Kidney epithelial cell (primary cell): ENCODE results near the gene SLC31A2. TPM values are rescaled to one million over a fixed set of nuclear protein-coding genes. Genes with fewer than 3 reads are reported as not detected.

Source experiments
- DNase-seq: peaks from one replicate; pipeline ENCODE4 v3.0.0-alpha.2; 2010; ENCODE audit warnings: low read depth
- H3K27me3 ChIP-seq: 2 replicates; pipeline ENCODE4 v1.6.0; 2011; ENCODE audit warnings: low read length; ENCODE audit not compliant: control insufficient read depth, insufficient read depth
- H3K36me3 ChIP-seq: 2 replicates; pipeline ENCODE4 v1.5.1; 2011; ENCODE audit warnings: low read length; ENCODE audit not compliant: control insufficient read depth, insufficient read depth
- H3K4me3 ChIP-seq: 2 replicates; pipeline ENCODE4 v1.5.1; 2011; ENCODE audit warnings: low read depth, mild to moderate bottlenecking, control low read depth, low read length
- total RNA-seq: library from RNA; depleted of rRNA; stranded (reverse); fragments of >200 nt; gene quantifications from 2 replicates; pipeline ENCODE4 v1.2.3, GENCODE V29; 2015
- TF ChIP-seq, protein P1 (sequence below): IDR thresholded peaks from 2 replicates; pipeline ENCODE4 v1.5.1; 2011; ENCODE audit warnings: mild to moderate bottlenecking, moderate library complexity, low read length, control low read depth, inconsistent platforms; ENCODE audit not compliant: insufficient read depth, poor library complexity, severe bottlenecking

Gene SLC31A2
- total RNA-seq, 1 donor from 2014 or later: 8.6 TPM

DNA sequence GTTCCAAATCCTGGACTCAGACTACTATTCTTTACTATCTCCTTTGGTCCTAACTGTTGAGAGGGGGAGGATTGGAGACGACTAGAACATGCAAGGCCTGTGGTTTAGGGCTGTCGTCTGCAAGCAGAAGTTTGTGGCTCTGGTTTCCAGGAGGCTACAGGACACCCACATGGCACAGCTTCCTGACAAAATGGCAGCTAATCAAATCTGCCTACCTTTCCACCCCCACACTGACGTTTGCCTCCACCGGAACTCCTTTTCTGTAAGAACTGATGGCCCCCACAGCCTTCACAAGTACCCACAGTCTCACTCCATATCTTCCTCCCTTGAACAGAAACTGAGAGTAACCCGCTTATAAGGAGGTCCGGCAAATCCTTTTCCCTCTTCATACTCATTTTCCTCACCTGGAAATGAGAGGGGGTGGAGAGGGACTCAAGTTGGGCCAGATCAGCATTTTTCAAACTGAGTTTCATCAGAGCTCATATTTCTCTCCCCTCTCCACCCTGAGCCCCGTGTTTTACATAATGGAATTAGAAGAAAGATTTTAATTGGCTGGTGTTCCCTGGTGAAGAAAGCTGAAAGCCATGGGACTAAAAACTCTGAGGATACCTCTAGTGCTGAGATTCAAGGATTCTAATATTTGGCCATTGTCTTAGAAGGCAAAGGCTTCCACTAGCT, 5.2 kb downstream of the SLC31A2 start:
- Histone ChIP-seq H3K4me3 (no peak overlapping the region), H3K36me3 (no peaks in the 10 kb centered on the region), H3K27me3 (no peaks in the 10 kb centered on the region)
- DNase-seq: no peak
- TF ChIP-seq, protein P1, sequence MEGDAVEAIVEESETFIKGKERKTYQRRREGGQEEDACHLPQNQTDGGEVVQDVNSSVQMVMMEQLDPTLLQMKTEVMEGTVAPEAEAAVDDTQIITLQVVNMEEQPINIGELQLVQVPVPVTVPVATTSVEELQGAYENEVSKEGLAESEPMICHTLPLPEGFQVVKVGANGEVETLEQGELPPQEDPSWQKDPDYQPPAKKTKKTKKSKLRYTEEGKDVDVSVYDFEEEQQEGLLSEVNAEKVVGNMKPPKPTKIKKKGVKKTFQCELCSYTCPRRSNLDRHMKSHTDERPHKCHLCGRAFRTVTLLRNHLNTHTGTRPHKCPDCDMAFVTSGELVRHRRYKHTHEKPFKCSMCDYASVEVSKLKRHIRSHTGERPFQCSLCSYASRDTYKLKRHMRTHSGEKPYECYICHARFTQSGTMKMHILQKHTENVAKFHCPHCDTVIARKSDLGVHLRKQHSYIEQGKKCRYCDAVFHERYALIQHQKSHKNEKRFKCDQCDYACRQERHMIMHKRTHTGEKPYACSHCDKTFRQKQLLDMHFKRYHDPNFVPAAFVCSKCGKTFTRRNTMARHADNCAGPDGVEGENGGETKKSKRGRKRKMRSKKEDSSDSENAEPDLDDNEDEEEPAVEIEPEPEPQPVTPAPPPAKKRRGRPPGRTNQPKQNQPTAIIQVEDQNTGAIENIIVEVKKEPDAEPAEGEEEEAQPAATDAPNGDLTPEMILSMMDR: no peak

DNA sequence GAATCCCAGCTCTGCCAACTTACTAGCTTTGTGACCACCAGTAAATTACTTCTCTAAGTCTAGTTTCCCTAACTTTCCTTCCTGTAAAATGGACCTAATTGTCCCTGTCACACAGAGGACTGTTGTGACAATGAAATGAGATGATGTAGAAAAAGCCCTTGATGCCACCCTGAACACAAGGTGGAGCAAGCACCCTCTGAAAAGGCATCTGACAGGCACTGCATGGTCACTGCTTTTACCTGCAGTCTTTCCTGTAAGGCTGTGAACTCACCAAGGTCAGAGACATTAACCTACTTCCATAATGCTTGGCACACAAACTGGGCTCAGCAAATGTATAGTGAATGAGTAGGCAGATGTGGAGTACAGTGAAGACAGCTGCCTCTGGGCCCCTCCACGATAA, 6.1 kb downstream of the SLC31A2 start:
- no peak for DNase-seq
- Histone ChIP-seq H3K27me3 (no peaks in the 10 kb centered on the region), H3K36me3 (peaks cover 1% of the 10 kb centered on the region), H3K4me3 (no peak overlapping the region)
- TF ChIP-seq, protein P1: no peak

DNA sequence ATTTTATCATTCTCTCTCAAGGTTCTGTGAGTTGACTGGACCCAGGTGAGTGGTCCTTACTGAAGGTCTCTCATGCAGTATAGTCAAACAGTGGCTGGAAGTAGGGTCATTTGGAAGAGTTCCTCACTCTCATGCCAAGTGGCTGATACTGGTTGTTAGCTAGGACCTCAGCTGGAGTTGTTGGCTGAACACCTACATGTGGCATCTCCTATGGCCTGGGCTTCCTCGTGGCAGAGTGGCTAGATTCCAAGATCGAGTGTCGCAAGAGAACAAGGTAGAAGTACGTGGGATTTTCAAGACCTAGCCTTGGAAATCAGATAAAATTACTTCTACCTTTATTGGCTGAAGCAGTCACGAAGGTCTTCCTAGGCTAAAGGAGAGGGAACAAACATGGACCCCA, 7.6 kb downstream of the SLC31A2 start:
- Histone ChIP-seq H3K27me3 (no peaks in the 10 kb centered on the region), H3K36me3 (peaks cover 2% of the 10 kb centered on the region), H3K4me3 (no peak overlapping the region)
- TF ChIP-seq, protein P1: no peak
- DNase-seq: no peak

DNA sequence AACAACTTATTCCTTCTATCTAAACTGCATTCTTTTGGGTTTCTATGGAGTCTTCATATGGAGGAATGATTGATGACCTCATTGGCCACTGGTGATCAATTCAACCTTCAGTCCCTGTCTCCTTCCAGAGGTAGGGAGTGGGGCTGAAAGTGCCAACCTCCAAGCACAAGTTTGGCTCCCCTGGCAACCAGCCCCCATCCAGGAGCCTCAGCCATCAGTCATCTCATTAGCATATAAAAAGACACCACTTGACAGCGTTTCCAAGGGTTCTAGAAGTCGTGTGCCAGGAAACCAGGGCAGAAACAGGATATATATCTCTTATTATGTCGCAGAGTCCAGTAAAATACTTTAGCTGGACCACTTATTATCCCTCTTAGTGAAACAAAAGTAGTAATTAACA, 9.8 kb downstream of the SLC31A2 start:
- DNase-seq: no peak
- Histone ChIP-seq H3K36me3 (peaks cover 2% of the 10 kb centered on the region), H3K4me3 (no peak overlapping the region), H3K27me3 (no peaks in the 10 kb centered on the region)
- TF ChIP-seq, protein P1: no peak

DNA sequence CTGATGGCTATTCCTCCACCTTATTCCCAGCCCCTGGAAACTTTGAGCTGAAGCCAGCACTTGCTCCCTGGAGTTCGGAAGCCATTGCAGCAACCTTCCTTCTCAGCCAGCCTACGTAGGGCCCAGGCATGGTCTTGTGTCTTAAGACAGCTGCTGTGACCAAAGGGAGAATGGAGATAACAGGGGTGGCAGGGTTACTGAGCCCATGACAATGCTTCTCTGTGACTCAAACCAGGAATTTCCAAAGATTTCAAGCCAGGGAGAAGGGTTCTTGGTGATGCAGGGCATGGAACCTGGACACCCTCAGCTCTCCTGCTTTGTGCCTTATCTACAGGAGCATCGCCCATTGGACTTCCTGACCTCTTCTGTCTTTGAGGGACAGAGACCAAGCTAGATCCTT, 12.2 kb downstream of the SLC31A2 start:
- DNase-seq: no peak
- Histone ChIP-seq H3K27me3 (no peaks in the 10 kb centered on the region), H3K36me3 (peaks cover 2% of the 10 kb centered on the region), H3K4me3 (no peak overlapping the region)
- TF ChIP-seq, protein P1: no peak

DNA sequence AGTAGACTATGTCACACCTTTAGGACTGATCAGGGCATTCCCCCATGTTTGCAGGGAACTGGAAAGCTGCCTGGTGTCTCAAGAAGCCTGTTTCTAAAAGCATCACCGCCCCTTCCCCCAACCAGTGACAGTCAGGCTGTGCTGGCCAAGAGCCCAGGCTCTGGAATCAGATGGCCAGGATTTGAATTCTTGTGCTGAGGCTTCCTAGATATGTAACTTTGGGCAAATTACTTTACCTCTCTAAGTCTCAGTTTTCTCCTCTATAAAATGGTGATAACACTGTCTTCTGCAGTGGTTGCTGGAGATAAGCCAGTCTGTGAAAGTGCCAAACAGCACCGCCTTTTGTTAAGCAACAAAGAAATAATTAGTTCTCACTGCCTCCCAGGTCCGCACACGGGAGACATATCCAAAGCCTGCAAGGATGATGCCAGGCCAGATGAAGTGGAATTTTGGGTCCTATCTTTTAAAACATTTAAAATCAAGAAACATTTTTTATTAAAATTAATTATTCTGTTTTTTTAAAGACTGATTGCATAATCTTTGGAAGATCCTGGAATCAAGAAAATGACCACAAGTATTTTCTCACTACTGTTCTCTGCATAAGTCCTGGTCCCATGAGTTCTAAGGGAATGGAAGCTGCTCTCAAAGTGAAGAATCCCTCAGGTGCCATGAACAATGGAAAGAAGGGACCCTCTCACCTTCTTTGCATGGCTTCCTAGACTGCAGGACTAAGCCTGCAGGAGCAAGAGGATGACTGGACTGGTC, 13.9 kb downstream of the SLC31A2 start:
- Histone ChIP-seq H3K36me3 (peaks cover 4% of the 10 kb centered on the region), H3K27me3 (no peaks in the 10 kb centered on the region), H3K4me3 (no peak overlapping the region)
- no peak for DNase-seq
- TF ChIP-seq, protein P1: no peak
